ENCODE data around the gene CTCFL.

- TF ChIP-seq, protein P1, sequence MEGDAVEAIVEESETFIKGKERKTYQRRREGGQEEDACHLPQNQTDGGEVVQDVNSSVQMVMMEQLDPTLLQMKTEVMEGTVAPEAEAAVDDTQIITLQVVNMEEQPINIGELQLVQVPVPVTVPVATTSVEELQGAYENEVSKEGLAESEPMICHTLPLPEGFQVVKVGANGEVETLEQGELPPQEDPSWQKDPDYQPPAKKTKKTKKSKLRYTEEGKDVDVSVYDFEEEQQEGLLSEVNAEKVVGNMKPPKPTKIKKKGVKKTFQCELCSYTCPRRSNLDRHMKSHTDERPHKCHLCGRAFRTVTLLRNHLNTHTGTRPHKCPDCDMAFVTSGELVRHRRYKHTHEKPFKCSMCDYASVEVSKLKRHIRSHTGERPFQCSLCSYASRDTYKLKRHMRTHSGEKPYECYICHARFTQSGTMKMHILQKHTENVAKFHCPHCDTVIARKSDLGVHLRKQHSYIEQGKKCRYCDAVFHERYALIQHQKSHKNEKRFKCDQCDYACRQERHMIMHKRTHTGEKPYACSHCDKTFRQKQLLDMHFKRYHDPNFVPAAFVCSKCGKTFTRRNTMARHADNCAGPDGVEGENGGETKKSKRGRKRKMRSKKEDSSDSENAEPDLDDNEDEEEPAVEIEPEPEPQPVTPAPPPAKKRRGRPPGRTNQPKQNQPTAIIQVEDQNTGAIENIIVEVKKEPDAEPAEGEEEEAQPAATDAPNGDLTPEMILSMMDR (IDR thresholded peaks at IDR 0.05; ENCODE audit: low read depth, low read length, poor library complexity, severe bottlenecking), result no peak
- TF ChIP-seq EZH2phosphoT487 (IDR thresholded peaks at IDR 0.05; ENCODE audit: borderline replicate concordance, low read length), result no peak
These were observed 25.3 kb downstream of the CTCFL start for GRCh38 chr20:57499676-57500075.
